Limb (tissue), 2 donors: Measurements from ENCODE around the gene TBC1D5.

ENCODE experiments used
- DNase-seq, 2 donors: peaks; one replicate each; pipeline ENCODE4 v3.0.0-alpha.2; 2016; ENCODE audit errors: extremely low spot score in 2 of 2

TBC1D5 gene

DNA sequence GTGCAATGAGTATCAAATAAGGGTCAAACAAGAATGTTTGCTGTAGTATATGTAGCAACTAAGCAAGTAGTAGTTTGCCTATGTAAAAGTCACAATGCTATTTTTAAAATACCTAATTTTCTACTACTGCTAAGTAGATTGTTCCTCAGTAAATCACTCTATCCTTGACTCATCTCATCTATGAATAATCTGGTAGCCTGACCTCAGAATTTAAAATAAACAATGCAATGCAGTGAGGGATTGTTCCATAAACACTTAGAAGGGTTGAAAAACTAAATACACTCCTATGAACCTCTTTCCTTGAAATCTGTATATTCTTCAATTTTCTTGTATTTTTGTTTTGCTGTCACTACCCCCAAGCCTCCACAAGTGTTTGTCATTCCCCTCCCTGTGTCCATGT lies 253.3 kb downstream of the TBC1D5 start:
- DNase-seq, result no peak

DNA sequence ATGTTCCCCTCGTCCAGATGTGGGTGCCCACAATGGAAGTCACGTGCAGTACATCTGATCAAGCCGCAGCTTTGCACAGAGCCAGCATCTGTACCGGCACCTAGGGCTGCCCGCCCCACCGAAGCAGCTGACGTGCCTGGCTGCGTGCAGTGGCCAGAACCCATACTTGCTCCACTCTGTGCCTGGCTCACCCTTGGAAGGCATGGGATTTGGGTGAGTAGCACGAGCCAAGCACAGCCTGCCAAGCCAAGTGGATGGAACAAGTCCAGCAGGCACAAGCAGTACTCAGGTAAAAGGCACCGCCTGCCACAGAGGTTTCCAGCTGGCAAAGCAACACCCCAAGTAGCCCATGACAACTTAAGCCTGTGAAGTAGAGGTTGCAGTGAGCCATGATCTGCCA lies 261.3 kb downstream of the TBC1D5 start:
- DNase-seq, result no peak

DNA sequence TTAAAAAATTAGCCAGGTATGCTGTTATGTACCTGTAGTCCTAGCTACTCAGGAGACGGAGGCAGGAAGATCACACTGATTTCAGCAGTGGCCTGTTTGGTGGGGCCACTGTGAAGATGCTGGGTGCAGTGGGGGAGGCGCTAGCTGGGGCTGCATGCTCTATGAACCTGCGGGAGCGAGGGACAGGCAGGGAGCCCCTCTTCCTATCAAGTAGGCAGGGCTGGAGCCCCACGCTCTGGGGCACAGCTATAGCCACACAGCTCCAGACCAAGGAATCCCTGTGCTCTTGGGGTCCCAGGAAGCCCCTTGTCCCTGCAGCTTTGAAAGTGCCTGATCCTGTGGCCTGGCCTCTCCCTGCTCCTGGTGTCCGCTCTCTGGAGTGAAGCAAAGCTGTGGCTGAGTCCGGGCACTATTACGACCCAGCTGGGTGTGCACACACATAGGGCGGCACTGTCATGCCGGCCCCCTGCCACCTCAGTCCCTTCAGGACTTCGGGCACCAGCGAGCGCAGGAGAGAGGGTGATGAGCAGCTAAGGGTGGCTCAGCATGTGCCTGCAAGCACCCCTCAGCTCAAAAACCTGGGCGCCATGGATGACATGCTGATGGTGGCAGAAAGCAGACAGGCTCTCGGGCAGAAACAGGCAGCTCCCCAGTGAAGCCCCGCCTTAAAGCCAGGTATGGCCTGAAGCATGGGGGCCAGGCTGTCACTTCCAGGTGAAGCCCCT lies 262.6 kb downstream of the TBC1D5 start:
- DNase-seq, result no peak

DNA sequence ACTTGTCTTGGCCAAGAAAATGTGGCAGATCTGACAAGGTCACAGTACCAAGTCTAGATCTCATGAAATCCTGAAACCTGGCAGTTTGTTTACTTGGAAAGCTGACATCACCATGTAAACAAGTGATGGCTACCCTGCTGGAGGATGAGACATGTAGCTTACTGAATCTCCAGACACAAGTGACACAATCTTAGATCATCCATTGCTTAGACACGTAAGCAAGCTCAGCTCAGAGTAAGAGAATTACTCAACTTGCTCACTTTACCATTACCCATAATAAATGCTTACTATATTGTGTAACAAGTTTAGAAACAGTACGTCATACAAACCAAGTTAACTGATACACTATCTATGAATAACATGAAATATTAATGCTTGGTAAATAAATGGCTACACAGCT lies 263.8 kb downstream of the TBC1D5 start:
- DNase-seq, result no peak

DNA sequence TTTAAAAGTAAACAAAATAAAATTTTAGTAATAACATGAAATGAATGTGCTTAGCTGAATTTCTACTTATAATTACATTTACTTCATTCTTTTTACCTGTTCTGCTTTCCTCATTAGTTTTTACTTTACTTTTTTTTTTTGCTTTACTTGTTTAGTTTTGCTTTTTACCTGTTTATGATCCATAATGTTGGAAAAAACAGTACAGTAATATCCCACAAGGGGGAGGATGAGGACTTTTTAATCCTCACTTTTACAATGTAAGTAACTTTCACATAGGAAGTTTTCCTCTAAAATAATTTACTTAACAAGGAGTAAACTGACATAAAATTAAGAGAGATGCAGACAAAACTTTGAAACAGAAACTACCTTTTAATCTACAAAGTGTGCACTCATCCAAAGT lies 268.7 kb downstream of the TBC1D5 start:
- DNase-seq, result no peak

DNA sequence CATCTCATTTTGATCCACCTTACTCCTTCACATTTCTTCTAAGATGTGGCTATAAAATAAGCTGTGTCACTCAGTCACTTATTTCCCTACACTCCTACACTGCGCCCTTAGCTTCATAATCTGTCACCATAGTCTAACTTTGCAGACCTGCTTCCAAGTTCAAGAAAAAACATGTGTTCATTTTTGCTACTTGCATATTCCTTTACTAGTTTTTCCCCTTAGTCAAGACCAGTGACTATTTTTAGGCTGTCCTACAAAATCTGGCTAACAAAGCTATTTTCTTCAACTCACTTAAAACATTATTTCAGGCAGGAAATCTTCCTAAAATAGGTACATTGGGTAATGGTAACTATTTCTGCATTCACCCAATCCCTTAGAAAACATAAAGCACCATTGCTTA lies 272.5 kb downstream of the TBC1D5 start:
- DNase-seq, result no peak

DNA sequence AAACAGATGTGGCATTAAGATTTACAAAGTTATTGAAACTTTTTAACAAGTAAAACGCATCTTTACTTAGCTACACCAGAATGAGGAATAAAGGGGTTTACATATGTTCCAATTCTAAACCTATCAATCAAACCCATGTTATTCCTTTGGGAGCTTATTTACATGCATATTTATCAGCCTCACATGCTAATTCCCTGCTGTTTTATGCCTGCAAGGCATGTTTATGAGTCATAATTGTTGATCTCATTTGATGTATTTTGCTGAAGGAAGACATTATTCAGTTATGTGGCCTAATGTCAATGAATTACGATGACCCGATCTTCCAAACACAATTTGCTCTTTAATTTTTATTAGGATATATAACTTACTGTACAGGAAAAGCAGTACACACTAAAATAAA lies 272.9 kb downstream of the TBC1D5 start:
- DNase-seq, result no peak

DNA sequence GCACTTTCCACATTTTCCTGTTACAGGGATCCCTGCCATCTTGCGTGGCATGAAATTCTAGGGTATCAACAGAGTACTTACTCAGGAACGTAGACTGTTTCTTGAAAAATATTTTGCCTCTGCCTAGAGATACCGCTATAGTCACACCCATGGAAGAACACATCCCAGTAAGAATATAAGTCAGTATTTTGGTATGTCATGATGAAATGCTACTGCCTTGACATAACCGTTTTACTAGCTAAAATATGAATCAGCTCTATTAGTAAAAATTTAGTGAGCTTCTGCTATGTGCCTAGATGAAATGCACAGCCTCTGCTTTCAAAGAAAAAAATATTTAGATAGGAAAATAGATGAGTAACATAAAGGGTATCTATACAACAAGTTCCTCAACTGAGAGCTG lies 276.4 kb downstream of the TBC1D5 start:
- no peak for DNase-seq

DNA sequence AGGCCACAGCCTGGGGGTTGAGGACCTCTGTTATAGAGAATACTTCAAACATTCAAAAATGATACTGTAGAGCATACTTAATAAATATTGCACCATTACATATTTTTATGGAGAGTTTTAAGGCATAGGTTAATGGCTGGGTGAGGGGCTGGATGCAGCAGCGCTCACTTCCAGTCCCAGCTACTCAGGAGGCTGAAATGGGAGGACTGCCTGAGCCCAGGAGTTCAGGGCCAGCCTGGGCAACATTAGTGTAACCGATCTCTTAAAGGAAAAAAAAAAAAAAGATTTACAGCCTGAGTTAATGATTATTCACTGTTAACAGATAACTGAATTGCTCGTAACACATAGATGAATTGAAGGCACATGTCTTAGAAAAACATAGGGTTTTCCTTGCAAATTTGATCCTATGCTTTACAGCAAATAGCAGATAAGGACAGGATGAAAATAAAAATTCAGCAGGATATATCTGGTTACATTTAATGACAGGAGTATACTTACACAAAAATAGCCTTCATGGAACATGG lies 282.9 kb downstream of the TBC1D5 start:
- DNase-seq, result no peak

DNA sequence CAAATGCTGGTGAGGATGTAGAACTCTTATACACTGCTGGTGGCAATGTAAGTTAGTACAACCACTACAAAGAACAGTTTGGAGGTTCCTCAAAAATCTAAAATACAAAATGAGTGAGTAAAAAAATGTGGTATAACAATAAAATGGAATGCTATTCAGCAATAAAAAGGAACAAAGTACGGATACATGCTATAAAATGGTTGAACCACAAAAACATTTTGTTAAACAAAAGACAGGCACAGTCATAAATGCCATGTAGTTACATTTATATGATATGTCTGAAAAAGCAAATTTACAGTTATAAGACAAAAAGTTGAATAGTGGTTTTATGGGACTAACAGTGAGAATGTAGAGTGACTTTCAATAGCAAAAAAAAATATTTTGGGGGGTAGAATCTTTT lies 285.8 kb downstream of the TBC1D5 start:
- no peak for DNase-seq

DNA sequence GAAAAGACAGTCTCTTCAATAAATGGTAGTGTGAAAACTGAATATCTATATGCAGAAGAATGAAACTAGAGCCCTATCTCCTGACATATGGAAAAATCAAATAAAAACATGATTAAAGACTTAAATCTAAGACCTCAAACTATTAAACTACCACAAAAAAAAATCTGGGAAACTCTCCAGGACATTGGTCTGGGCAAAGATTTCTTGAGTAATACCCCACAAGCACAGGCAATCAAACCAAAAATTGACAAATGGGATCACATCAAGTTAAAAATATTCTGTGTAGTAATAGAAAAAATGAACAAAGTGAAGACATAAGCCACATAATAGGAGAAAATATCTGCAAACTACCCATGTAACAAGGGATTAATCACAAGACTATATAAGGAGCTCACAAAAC lies 286.4 kb downstream of the TBC1D5 start:
- DNase-seq, result no peak

DNA sequence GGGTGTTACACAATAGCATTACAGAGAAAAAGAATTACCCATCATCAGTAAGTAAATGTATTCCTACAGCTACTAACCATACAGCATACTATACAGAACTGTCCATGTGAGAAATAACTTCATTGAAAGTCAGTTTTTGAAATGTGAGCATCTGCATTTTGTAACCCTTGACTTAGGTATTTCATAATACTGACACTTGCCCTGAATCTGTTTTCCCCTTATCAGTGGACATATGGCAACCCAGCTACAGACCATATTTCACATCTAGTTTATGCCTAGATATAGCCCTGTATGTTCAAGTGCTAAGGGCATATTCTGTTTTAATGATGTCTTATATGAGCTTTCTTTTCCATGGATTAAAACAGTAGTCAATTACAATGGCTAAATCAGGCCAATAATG lies 297.6 kb downstream of the TBC1D5 start:
- DNase-seq, result no peak

DNA sequence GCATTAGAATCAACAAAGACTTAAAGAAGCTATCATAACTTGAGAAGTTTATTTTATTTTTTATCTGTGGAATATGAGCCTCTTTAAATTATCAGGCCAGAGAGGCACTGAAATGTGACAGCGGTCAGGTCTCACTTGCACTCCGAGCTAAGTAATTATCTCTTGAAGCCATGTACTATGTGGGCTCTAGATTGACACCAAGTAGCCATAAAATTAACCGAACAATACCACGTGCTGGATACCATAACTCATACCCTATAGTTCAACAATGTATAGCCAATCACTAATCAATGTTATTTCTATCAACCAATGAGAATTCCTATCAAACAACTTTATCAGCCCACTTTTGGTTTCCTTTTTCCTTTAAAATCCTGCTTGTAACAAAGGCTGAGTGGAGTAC lies 299.3 kb downstream of the TBC1D5 start:
- DNase-seq, result no peak

DNA sequence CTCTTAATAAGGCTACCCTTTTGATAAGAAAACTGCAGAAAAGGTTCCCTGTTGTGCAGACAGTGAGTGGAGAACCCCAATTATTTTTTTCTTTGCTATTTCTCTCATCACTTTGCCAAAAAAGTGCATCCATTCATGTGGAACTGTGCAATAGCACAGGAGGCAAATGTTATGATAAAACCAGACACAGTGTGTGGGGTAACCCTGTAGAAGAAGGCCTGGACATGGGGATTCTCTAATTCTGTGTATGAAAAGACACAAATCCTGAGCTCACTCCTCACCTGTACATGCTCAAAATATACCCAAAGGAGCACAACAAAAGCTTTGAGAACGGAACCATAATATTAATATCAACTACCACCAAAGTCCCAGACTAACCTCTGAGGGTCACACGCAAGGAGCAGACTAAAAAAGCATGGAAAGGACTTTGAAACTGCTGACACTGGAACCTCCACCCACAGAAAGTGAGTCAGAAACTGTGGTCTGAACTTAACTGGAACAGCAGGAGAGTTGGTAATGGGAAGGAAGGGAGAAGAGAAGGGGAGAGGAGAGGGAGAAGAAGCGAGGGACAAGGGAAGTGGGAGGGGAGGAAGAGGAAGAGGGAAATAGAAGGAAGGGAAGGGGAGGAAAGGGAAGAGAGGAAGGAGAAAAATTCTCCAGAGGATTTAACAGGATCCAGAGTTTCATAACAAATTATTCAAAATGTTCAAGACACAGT lies 299.9 kb downstream of the TBC1D5 start:
- no peak for DNase-seq

DNA sequence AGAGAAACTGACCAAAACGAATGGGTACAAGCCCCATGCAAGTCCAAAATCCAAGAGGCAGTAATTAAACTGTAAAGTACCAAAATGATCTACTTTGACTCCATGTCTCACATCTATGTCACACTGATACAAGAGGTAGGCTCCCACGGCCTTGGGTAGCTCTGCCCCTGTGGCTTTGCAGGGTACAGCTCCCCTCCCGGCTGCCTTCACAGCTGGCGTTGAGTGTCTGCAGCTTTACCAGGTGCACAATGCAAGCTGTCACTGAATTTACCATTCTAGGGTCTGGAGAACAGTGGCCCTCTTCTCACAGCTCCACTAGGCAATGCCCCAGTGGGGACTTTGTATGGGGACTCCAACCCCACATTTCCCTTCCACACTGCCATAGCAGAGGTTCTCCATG lies 308.6 kb downstream of the TBC1D5 start:
- DNase-seq, result no peak

DNA sequence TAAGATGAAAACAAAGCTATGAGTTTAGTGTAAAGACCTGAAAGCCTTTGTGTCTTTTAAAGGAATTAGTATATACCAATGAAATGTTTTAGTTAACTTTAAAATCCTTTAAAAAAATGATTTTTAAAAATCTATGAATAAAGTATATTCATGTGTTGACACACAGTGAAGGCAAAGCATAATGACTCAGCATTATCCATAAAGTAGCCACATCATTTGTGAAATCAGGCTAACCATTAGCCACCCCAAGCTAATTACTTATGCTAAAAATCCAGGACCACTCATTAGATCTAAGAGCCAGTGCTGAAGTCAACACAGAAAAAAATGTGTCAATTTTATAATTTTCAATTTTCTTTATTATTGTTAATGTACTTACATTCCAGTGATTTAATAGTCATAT lies 310.2 kb downstream of the TBC1D5 start:
- DNase-seq, result no peak

DNA sequence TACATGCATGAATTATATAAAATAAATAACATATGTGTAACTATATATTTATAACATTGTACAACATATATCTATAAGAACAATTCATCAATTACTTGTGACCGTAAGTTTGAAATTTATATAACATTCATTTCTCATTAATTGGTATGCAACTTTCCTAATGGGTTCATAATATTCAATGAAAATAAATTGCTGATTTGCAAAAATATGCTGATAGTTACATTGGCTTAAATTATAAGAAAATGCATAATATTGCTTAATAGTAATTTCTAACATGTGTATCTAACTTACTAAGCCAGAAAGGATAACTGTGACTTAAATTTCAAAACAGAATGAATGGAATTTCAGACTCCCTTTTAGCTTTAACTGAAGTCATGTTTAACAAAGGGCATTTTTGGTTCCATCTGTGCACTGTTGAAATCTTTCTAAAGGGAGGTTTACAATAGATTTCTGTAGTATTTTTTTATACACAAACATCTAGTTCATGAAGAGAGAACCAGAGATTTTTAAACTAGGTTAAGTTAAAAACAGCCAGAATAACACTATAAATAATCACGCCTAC lies 310.9 kb downstream of the TBC1D5 start:
- DNase-seq, result no peak

DNA sequence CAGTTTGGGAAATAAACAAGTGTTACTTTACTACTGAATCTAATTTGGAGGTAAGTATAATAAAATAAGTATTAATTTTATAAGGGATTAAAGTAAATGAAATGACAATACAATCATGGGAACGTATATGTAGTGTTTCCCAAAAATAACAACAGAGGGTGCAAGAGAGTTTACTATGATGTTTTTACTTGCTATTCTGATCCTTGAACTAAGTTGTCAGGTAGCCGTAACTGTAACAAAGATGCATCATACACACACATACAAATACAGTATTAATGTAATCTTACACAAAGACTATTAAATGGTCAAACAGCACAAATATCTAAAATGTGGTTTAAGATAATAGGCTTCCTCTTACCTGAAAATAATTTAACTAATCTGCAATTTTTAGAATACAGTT lies 311.4 kb downstream of the TBC1D5 start:
- DNase-seq, result peak in 1 of 2 donors; percentile 63

DNA sequence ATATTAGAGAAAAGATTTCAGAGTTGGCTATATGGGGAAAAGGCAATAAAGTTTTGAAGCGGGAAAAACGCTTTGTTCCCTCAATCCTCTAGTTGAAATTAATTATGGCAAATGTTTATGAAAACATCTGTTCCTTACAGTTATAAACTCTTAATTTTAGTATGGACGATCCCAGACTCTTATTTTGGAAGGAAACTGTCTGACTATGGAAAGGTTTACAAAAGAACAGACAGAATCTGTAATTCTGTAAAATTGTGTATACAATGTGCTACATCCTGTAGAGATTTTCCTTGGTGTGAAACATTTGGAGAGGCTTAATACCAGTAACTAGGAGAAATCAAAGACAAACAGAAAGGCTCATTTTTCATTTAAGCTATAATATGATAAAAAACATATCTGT lies 311.8 kb downstream of the TBC1D5 start:
- DNase-seq, result no peak

DNA sequence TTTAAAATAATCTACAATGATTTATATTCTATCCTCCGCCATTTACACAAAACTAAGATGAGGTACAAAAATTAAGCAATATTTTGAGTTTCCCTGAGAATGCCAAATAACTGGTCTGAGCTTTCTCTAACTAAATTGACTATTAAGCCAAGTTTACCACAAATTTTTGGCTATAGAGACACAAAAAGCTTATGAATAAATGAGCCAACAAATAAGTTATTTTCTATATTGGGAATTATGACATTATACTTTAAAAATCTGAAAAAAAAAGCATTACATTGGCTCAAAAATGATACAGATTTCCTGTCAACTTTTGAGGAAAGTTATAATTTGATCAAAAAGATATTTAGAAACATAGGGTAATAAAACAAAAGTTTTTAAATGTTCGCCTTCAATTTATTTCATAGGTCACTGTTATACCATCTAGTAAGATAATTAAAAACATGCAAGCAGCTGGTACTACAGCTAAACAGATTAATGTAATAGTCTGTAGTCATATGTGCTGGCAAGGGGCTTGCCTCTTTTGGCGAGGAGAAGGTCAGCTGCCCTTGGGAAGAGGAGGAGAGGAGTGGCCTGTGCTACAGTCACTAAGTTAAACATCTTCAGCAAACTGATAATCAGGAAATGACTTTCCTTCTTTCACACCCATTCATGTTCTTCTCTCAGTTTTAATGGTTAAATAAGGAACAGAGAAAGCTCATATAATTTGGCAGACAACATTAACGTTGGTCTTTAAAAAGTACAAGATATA lies 318.5 kb downstream of the TBC1D5 start:
- DNase-seq, result no peak

DNA sequence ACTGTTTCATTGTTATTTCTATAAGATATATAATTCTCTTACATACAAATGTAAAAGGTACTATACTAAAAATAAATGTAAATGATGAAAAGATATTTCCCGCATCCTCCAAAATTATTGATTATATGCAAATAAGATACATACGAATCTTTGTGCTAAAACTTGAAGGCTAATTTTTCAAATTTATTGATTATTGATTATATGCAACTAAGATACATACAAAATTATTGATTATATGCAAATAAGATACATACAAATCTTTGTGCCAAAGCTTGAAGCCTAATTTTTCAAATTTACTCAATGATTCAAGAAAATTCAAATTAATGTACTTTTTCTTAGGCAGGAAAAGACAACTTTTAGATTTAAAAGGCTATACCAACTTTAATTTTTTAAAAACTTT lies 319.8 kb downstream of the TBC1D5 start:
- no peak for DNase-seq

DNA sequence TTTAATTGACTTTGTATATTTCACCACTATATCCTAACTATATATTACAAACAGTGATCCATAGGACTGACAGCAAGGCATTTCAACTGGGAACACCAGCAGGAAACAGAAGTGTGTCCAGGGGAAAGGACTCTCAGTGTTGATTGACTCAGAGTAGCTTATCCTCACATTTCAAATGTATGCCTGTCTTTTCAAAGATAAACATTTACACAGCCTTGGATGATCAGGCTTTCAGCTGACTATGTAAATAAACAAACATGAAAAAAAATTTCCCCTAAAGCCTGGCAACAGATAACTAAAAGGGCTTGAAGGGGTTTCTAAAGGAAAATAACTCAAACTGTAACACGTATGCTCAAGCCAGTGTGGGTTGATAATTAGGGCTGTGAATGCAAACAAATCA lies 321.8 kb downstream of the TBC1D5 start:
- no peak for DNase-seq
